HL-60/S4 treated with phorbol 12-myristate 13-acetate at 8.2 ng/mL for 4 days and 3 days (cell line): Measurements from ENCODE around the gene IKZF5.

ENCODE experiments used
- in situ Hi-C: fragments of 300-500 bp; cut with MboI; formaldehyde crosslinking; loops from 2 replicates; pipeline ENCODE4 v1.15.0; 2022; ENCODE audit warnings: low sequenced_read_pairs

The IKZF5 gene

GRCh38 chr10:122983898-122984297 is 24.7 kb downstream of the IKZF5 start:
- in situ Hi-C loops: no loop called here

GRCh38 chr10:122981066-122981464 is 27.5 kb downstream of the IKZF5 start:
- in situ Hi-C loops: no loop called here

GRCh38 chr10:122980209-122981065 is 28.2 kb downstream of the IKZF5 start, which contains the start of gene PSTK:
TSS of gene PSTK (plus strand) at chr10:122980401. CDS start at chr10:122980480, 79 bp downstream.
- in situ Hi-C loops: no loop called here

- in situ Hi-C loops: no loop called here
Observed at GRCh38 chr10:122974543-122975064, 34.0 kb downstream of the IKZF5 start.

- in situ Hi-C loops: no loop called here
Observed at GRCh38 chr10:122974023-122974422, 34.6 kb downstream of the IKZF5 start.

GRCh38 chr10:122968698-122969097 is 39.9 kb downstream of the IKZF5 start:
- in situ Hi-C loops: no loop called here

GRCh38 chr10:122966879-122967278 is 41.7 kb downstream of the IKZF5 start:
- in situ Hi-C loops: no loop called here

GRCh38 chr10:122962405-122962804 is 46.2 kb downstream of the IKZF5 start:
- in situ Hi-C loops: no loop called here

GRCh38 chr10:122957474-122957873 is 51.1 kb downstream of the IKZF5 start:
- in situ Hi-C loops: no loop called here

- in situ Hi-C loops: no loop called here
Observed at GRCh38 chr10:122955892-122956291, 52.7 kb downstream of the IKZF5 start.

GRCh38 chr10:122954731-122955050 is 53.9 kb downstream of the IKZF5 start:
- in situ Hi-C loops: no loop called here

GRCh38 chr10:122953902-122954730 is 54.5 kb downstream of the IKZF5 start, which contains the start of gene C10orf88:
TSS of gene C10orf88 (minus strand) at chr10:122954227. CDS start at chr10:122954178, 49 bp downstream.
- in situ Hi-C loops: no loop called here

- in situ Hi-C loops: no loop called here
Observed at GRCh38 chr10:122949296-122949695, 59.3 kb downstream of the IKZF5 start.
